Transverse colon (tissue), 4 donors: ENCODE measurements around the gene SBNO2. TPM values are rescaled to one million over a fixed set of nuclear protein-coding genes. Genes with fewer than 3 reads are reported as not detected.

Experiments used
- DNase-seq: peaks from one replicate; pipeline ENCODE4 v3.0.0-alpha.2; 2019
- H3K27ac ChIP-seq, 4 donors: fragments of 200-600 bp; sonication (generic); 2 replicates each; pipeline ENCODE4 v1.5.1; 2016 to 2018; ENCODE audit warnings: inconsistent platforms in 4 of 4
- H3K27me3 ChIP-seq: fragments of 200-600 bp; sonication (generic); 2 replicates; pipeline ENCODE4 v1.5.1; 2017; ENCODE audit warnings: inconsistent platforms
- H3K36me3 ChIP-seq, 4 donors: fragments of 200-600 bp; sonication (generic); 2 replicates each; pipeline ENCODE4 v1.5.1; 2017 to 2019; ENCODE audit warnings: inconsistent platforms in 4 of 4
- H3K4me1 ChIP-seq, 4 donors: fragments of 200-600 bp; sonication (generic); 2 replicates each; pipeline ENCODE4 v1.5.1; 2017 to 2020; ENCODE audit warnings: inconsistent platforms in 4 of 4
- H3K4me3 ChIP-seq, 4 donors: fragments of 200-600 bp; sonication (generic); 1 replicate in 1 of 4; 2 replicates in 3 of 4; pipeline versions ENCODE4 v1.5.1 to v1.6.1; 2017 to 2019; ENCODE audit warnings: inconsistent platforms in 4 of 4
- H3K9me3 ChIP-seq, 2 donors: fragments of 200-600 bp; sonication (generic); 2 replicates each; pipeline ENCODE4 v1.5.1; 2017 to 2019; ENCODE audit warnings: inconsistent platforms in 2 of 2
- EP300 ChIP-seq: sonication (generic); formaldehyde crosslinking; IDR thresholded peaks from one replicate; pipeline ENCODE4 v1.6.1; 2017; ENCODE audit warnings: antibody characterized with exemption, low read depth
- POLR2A ChIP-seq: fragments of 450-650 bp; IDR thresholded peaks from one replicate; pipeline ENCODE4 v1.6.1; 2016; ENCODE audit warnings: antibody characterized with exemption, mild to moderate bottlenecking, moderate library complexity
- POLR2AphosphoS5 ChIP-seq, 3 donors: sonication (generic); formaldehyde crosslinking; IDR thresholded peaks; one replicate each; pipeline ENCODE4 v1.6.1; 2016; ENCODE audit warnings: antibody characterized with exemption in 3 of 3
- WGBS, 2 donors: methylation state at CpG; one replicate each; pipeline ENCODE4 v1.1.5; 2018; ENCODE audit warnings: low coverage in 1 of 2; 5-methylcytosine and 5-hydroxymethylcytosine counted together
- in situ Hi-C, 4 donors: fragments of 200-750 bp; cut with MboI; loops; one replicate each; pipeline versions ENCODE4 v1.15.0 to v1.15.1; 2017; ENCODE audit warnings: low sequenced_read_pairs in 3 of 4, low pct_ligation_motif_present in 1 of 4, low pct_unique_long_range_greater_than_20kb in 1 of 4
- intact Hi-C: fragments of 100-400 bp; cut with DNase I; formaldehyde crosslinking; loops from one replicate; pipeline ENCODE4 v1.15.1; 2023; ENCODE audit warnings: low total_unique reads
- total RNA-seq, 4 donors: library from RNA; depleted of rRNA; stranded (reverse); fragments of >200 nt; gene quantifications; one replicate each; pipeline ENCODE4 v1.1.0, GENCODE V29; 2016
- TF ChIP-seq, protein P1 (sequence below), 5 experiments: fragments of 200-600 bp in 3 of 5; fragments of 450-650 bp in 2 of 5; sonication (generic) in 3 of 5; IDR thresholded peaks; 1 replicate in 2 of 5; 2 replicates in 3 of 5; pipeline ENCODE4 v1.5.1; 2016 to 2017; ENCODE audit warnings: antibody characterized with exemption in 5 of 5, inconsistent platforms in 3 of 5, mild to moderate bottlenecking in 2 of 5, moderate library complexity in 1 of 5

SBNO2 gene
- total RNA-seq, 4 donors from 2014 or later: 34.5 to 142 (median 48.3) TPM

DNA sequence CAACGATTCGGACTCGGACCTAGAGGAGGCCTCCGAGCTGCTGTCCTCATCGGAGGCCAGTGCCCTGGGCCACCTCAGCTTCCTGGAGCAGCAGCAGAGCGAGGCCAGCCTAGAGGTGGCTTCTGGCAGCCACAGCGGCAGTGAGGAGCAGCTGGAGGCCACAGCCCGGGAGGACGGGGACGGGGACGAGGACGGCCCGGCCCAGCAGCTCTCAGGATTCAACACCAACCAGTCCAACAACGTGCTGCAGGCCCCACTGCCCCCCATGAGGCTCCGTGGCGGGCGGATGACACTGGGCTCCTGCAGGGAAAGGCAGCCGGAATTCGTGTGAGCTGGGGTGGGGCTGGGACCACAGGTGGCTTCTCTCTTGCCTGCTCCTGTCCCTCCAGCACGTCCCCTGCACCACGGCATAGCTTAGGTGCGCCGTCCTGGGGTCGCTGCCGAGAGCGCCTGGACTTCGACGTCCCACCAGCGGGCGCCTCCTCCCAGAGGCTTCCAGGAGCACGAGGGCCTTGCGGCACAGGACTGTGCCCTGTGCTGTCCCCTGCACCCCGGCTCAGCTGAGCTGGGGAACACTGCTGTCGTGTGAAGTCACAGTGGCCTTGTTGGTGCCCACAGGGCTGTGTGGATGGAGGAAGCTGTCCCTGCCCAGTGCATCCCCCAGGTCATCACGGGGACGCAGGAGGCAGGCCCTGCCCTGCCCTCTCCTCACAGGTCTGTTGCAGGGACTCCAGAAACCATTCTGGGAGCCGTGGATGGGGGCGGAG lies 88.2 kb downstream of the SBNO2 start:
- no peak for DNase-seq
- Histone ChIP-seq H3K27me3 (no peaks in the 10 kb centered on the region), H3K36me3 (peaks cover 0 to 11% (median 2%) of the 10 kb centered on the region in 4 donors), H3K9me3 (no peaks in the 10 kb centered on the region), H3K27ac (no peak overlapping the region), H3K4me3 (no peak overlapping the region), H3K4me1 (peaks cover 3 to 40% (median 24%) of the 10 kb centered on the region in 4 donors)
- TF ChIP-seq, protein P1, sequence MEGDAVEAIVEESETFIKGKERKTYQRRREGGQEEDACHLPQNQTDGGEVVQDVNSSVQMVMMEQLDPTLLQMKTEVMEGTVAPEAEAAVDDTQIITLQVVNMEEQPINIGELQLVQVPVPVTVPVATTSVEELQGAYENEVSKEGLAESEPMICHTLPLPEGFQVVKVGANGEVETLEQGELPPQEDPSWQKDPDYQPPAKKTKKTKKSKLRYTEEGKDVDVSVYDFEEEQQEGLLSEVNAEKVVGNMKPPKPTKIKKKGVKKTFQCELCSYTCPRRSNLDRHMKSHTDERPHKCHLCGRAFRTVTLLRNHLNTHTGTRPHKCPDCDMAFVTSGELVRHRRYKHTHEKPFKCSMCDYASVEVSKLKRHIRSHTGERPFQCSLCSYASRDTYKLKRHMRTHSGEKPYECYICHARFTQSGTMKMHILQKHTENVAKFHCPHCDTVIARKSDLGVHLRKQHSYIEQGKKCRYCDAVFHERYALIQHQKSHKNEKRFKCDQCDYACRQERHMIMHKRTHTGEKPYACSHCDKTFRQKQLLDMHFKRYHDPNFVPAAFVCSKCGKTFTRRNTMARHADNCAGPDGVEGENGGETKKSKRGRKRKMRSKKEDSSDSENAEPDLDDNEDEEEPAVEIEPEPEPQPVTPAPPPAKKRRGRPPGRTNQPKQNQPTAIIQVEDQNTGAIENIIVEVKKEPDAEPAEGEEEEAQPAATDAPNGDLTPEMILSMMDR (IDR thresholded peaks at IDR 0.05): no peak
- TF ChIP-seq POLR2AphosphoS5 (IDR thresholded peaks at IDR 0.05) (no peak), EP300 (no peak), POLR2A (peak; percentile 3)
- intact Hi-C loops: no loop called here
- in situ Hi-C loops: no loop called here
- 80% methylated on average over 35 of the region's 38 CpGs; no CpG with 5 or more reads in 1 of the 2 donors for WGBS, 2 donors

GRCh38 chr19:1085053-1085658 lies 88.9 kb downstream of the SBNO2 start:
- H3K27ac ChIP-seq: no peak overlapping the region

GRCh38 chr19:1084024-1084868 lies 89.8 kb downstream of the SBNO2 start:
- in situ Hi-C loops: no loop called here
- no peak overlapping the region for H3K4me3 ChIP-seq
- TF ChIP-seq POLR2AphosphoS5 (IDR thresholded peaks at IDR 0.05) (no peak), EP300 (no peak), POLR2A (no peak)
- TF ChIP-seq, protein P1 (IDR thresholded peaks at IDR 0.05): no peak
- no peaks in the 10 kb centered on the region for H3K27me3 ChIP-seq
- peak overlapping the region in 1 of 4 donors; percentile 1 for H3K27ac ChIP-seq
- no peaks in the 10 kb centered on the region for H3K9me3 ChIP-seq
- no peak for DNase-seq
- peaks cover 3 to 40% (median 24%) of the 10 kb centered on the region in 4 donors for H3K4me1 ChIP-seq
- intact Hi-C loops: no loop called here
- WGBS, 2 donors: 75 to 79% methylated on average over 9 to 42 of the region's 43 CpGs
- peaks cover 0 to 4% (median 0%) of the 10 kb centered on the region in 4 donors for H3K36me3 ChIP-seq

More at GRCh38 chr19:1085053-1085658, 88.9 kb downstream of the SBNO2 start:
- Histone ChIP-seq H3K36me3 (peaks cover 0 to 7% (median 0%) of the 10 kb centered on the region in 4 donors), H3K4me1 (peaks cover 3 to 40% (median 24%) of the 10 kb centered on the region in 4 donors), H3K9me3 (no peaks in the 10 kb centered on the region), H3K27me3 (no peaks in the 10 kb centered on the region), H3K4me3 (no peak overlapping the region)
- TF ChIP-seq POLR2AphosphoS5 (IDR thresholded peaks at IDR 0.05): no peak
- TF ChIP-seq POLR2A: peak; percentile 14
- in situ Hi-C loops: no loop called here
- intact Hi-C loops: no loop called here
- 68 to 82% methylated on average over 4 to 8 of the region's 8 CpGs for WGBS, 2 donors
- DNase-seq: no peak

DNA sequence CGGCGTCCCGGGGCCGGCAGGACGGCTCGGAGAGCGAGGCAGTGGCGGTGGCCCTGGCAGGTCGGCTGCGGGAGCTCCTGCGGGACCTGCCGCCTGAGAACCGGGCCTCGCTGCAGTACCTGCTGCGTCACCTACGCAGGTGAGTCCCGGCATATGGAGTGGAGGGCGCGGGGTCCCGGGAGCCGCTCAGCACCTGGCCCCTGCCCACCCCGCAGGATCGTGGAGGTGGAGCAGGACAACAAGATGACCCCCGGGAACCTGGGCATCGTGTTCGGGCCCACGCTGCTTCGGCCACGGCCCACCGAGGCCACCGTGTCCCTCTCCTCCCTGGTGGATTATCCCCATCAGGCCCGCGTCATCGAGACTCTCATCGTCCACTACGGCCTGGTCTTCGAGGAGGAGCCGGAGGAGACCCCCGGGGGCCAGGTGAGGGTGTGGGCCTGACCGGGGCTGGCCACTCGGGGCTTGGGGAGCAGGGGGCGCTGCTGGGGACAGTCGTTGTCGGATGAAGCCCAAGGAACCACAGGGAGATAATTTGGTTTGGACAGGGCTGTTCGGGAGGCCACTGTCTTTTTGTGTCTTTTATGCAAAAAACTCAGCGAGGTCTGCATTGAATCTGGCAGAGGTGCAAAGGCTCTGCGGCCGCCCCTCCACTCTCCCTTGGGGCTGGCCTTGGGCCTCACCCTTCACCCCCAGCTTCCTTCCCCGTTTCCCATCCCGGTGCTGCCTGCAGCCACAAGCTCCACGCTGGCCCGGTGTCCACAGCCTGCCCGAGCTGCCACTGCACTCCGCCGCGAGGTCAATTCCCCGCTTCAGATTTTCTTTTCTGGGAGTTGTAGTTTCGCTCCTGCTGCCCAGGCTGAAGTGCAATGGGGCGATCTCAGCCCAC lies 90.9 kb downstream of the SBNO2 start:
- TF ChIP-seq POLR2A: no peak
- TF ChIP-seq POLR2AphosphoS5 (IDR thresholded peaks at IDR 0.05): no peak
- no peak for TF ChIP-seq EP300
- TF ChIP-seq, protein P1 (IDR thresholded peaks at IDR 0.05): no peak
- intact Hi-C loops: no loop called here
- peak overlapping the region in 3 of 4 donors; percentile 22 to 38 (median 38) for H3K4me3 ChIP-seq
- in situ Hi-C loops: no loop called here
- H3K4me1 ChIP-seq: peaks cover 2 to 36% (median 22%) of the 10 kb centered on the region in 4 donors
- WGBS, 2 donors: 60 to 73% methylated on average over 1 to 33 of the region's 59 CpGs
- H3K36me3 ChIP-seq: no peaks in the 10 kb centered on the region
- peak overlapping the region; percentile 61 to 73 (median 70) for H3K27ac ChIP-seq
- H3K27me3 ChIP-seq: no peaks in the 10 kb centered on the region
- no peaks in the 10 kb centered on the region for H3K9me3 ChIP-seq
- DNase-seq: peak; percentile 14
